HG02870 (cell line): ENCODE data around the gene CRADD.
A peak's percentile ranks its signal among the peaks of the same experiment; 100 is the strongest.

Experiments
- ATAC-seq: cut with Tn5 transposase; IDR thresholded peaks from one replicate; pipeline ENCODE4 v1.9.1; 2021; ENCODE audit warnings: mild to moderate bottlenecking, moderate library complexity; ENCODE audit not compliant: unreplicated experiment

CRADD gene

GRCh38 chr12:93670104-93670503 lies 7.1 kb upstream of the CRADD start:
- no peak for ATAC-seq

GRCh38 chr12:93671044-93671443 lies 6.1 kb upstream of the CRADD start:
- ATAC-seq: no peak

GRCh38 chr12:93673084-93673483 lies 4.1 kb upstream of the CRADD start:
- ATAC-seq: no peak

GRCh38 chr12:93674386-93674785 lies 2.8 kb upstream of the CRADD start:
- ATAC-seq: no peak

- no peak for ATAC-seq
These were observed 574 bp upstream of the CRADD start for GRCh38 chr12:93676408-93677194.

- ATAC-seq: no peak
These were observed 1.6 kb downstream of the CRADD start for GRCh38 chr12:93678779-93679178.

GRCh38 chr12:93679308-93679925 lies 2.2 kb downstream of the CRADD start:
- ATAC-seq: no peak

- no peak for ATAC-seq
These were observed 2.8 kb downstream of the CRADD start for GRCh38 chr12:93680006-93680405.

GRCh38 chr12:93682846-93683261 lies 5.7 kb downstream of the CRADD start:
- no peak for ATAC-seq

- ATAC-seq: no peak
These were observed 6.2 kb downstream of the CRADD start for GRCh38 chr12:93683410-93683809.

GRCh38 chr12:93684716-93685115 lies 7.5 kb downstream of the CRADD start:
- no peak for ATAC-seq

- ATAC-seq: no peak
These were observed 9.6 kb downstream of the CRADD start for GRCh38 chr12:93686572-93687356.

- no peak for ATAC-seq
These were observed 12.1 kb downstream of the CRADD start for GRCh38 chr12:93689076-93689834.

- ATAC-seq: no peak
These were observed 19.3 kb downstream of the CRADD start for GRCh38 chr12:93696462-93696861.

- no peak for ATAC-seq
These were observed 21.3 kb downstream of the CRADD start for GRCh38 chr12:93698307-93699092.

- no peak for ATAC-seq
These were observed 22.3 kb downstream of the CRADD start for GRCh38 chr12:93699271-93700145.

- no peak for ATAC-seq
These were observed 25.6 kb downstream of the CRADD start for GRCh38 chr12:93702707-93703315.

GRCh38 chr12:93704122-93704521 lies 26.9 kb downstream of the CRADD start:
- peak; percentile 78 for ATAC-seq

GRCh38 chr12:93704625-93705024 lies 27.4 kb downstream of the CRADD start:
- no peak for ATAC-seq
